HEK293 (cell line): ENCODE results near the gene TMPRSS5.
A peak's percentile ranks its signal among the peaks of the same experiment; 100 is the strongest.
"Not testable (repeated sequence)": the region's sequence is repeated elsewhere in the genome, so short reads cannot be mapped to it uniquely, and the experiment has no call there.

Source experiments
- CTCF ChIA-PET: fragments of 350-600 bp; formaldehyde crosslinking; extraction: SDS; loops from one replicate; lab custom pipeline; 2021; ENCODE audit warnings: antibody characterized with exemption; lab: Yijun Ruan, JAX
- POLR2A ChIA-PET: fragments of 300-600 bp; formaldehyde crosslinking; extraction: SDS; loops from one replicate; lab custom pipeline; 2020; ENCODE audit warnings: antibody characterized with exemption, inconsistent platforms; lab: Yijun Ruan, JAX
- H3K27ac ChIP-seq: fragments of 200-500 bp; sonication (Bioruptor generic); 2 replicates; pipeline ENCODE4 v1.5.1; 2014; ENCODE audit warnings: low read depth, low read length, control low read depth, inconsistent platforms; ENCODE audit errors: extremely low read depth
- H3K36me3 ChIP-seq, 2 experiments: fragments of 200-500 bp in 1 of 2; sonication (Bioruptor generic) in 1 of 2; 1 replicate in 1 of 2; 2 replicates in 1 of 2; pipeline ENCODE4 v1.5.1; 2014 to 2017; ENCODE audit warnings: inconsistent platforms in 2 of 2, low read length in 2 of 2; ENCODE audit not compliant: control insufficient read depth in 2 of 2, insufficient read depth in 1 of 2
- H3K4me1 ChIP-seq: fragments of 200-500 bp; sonication (Bioruptor generic); 2 replicates; pipeline ENCODE4 v1.5.1; 2014; ENCODE audit warnings: mild to moderate bottlenecking, low read length, inconsistent platforms; ENCODE audit not compliant: control insufficient read depth, insufficient read depth
- H3K4me3 ChIP-seq: 2 replicates; pipeline ENCODE4 v1.5.1; 2011; ENCODE audit warnings: low read depth, mild to moderate bottlenecking, control low read depth, low read length, moderate library complexity
- H3K9me3 ChIP-seq: fragments of 200-500 bp; sonication (Bioruptor generic); 2 replicates; pipeline ENCODE4 v1.5.1; 2014; ENCODE audit warnings: low read depth, low read length, inconsistent platforms; ENCODE audit not compliant: control insufficient read depth, insufficient read depth
- BCL6B ChIP-seq: fragments of 450-650 bp; formaldehyde crosslinking; IDR thresholded peaks from 2 replicates; pipeline ENCODE4 v1.5.1; 2017; ENCODE audit warnings: missing biosample characterization, missing genetic modification characterization
- HOXC10 ChIP-seq: sonication (generic); formaldehyde crosslinking; IDR thresholded peaks from 2 replicates; pipeline ENCODE4 v1.8.1; 2023; ENCODE audit warnings: mild to moderate bottlenecking, missing genetic modification reagents
- SCRT1 ChIP-seq: fragments of 450-650 bp; formaldehyde crosslinking; IDR thresholded peaks from 2 replicates; pipeline ENCODE4 v1.5.1; 2016; ENCODE audit warnings: missing biosample characterization, missing genetic modification characterization, borderline replicate concordance
- SCRT2 ChIP-seq: fragments of 450-650 bp; formaldehyde crosslinking; IDR thresholded peaks from 2 replicates; pipeline ENCODE4 v1.5.1; 2016; ENCODE audit warnings: missing biosample characterization, missing genetic modification characterization
- SP7 ChIP-seq: fragments of 450-650 bp; formaldehyde crosslinking; IDR thresholded peaks from 2 replicates; pipeline ENCODE4 v1.5.1; 2016; ENCODE audit warnings: missing biosample characterization, missing genetic modification characterization
- ZFHX2 ChIP-seq: fragments of 450-650 bp; formaldehyde crosslinking; conservative IDR thresholded peaks from 2 replicates; pipeline ENCODE4 v1.5.1; 2016; ENCODE audit warnings: missing biosample characterization, missing genetic modification characterization
- ZFP3 ChIP-seq: fragments of 450-650 bp; formaldehyde crosslinking; IDR thresholded peaks from 2 replicates; pipeline ENCODE4 v1.5.1; 2016; ENCODE audit warnings: low read depth, missing biosample characterization, missing genetic modification characterization
- ZNF112 ChIP-seq: fragments of 450-650 bp; formaldehyde crosslinking; IDR thresholded peaks from 2 replicates; pipeline ENCODE4 v1.5.0; 2017; ENCODE audit warnings: missing biosample characterization, missing genetic modification characterization
- ZNF148 ChIP-seq: fragments of 450-650 bp; formaldehyde crosslinking; IDR thresholded peaks from 2 replicates; pipeline ENCODE4 v1.5.0; 2017; ENCODE audit warnings: missing biosample characterization, missing genetic modification characterization, borderline replicate concordance
- ZNF311 ChIP-seq: fragments of 450-650 bp; formaldehyde crosslinking; IDR thresholded peaks from 2 replicates; pipeline ENCODE4 v1.5.1; 2017; ENCODE audit warnings: missing biosample characterization, missing genetic modification characterization, borderline replicate concordance
- ZNF768 ChIP-seq: fragments of 450-650 bp; formaldehyde crosslinking; IDR thresholded peaks from 2 replicates; pipeline ENCODE4 v1.5.1; 2018; ENCODE audit warnings: missing biosample characterization, mild to moderate bottlenecking, missing genetic modification characterization
- TF ChIP-seq, protein P1 (sequence below): fragments of 450-650 bp; formaldehyde crosslinking; IDR thresholded peaks from 2 replicates; pipeline ENCODE4 v1.5.1; 2016; ENCODE audit warnings: missing biosample characterization, missing genetic modification characterization, borderline replicate concordance
- TF ChIP-seq, protein P2 (sequence below): fragments of 450-650 bp; formaldehyde crosslinking; IDR thresholded peaks from 2 replicates; pipeline ENCODE4 v1.5.1; 2016; ENCODE audit warnings: missing biosample characterization, missing genetic modification characterization
- TF ChIP-seq, protein P3 (sequence below): fragments of 450-650 bp; formaldehyde crosslinking; IDR thresholded peaks from 2 replicates; pipeline ENCODE4 v1.5.1; 2016; ENCODE audit warnings: missing biosample characterization, missing genetic modification characterization, low read depth

The TMPRSS5 gene

DNA sequence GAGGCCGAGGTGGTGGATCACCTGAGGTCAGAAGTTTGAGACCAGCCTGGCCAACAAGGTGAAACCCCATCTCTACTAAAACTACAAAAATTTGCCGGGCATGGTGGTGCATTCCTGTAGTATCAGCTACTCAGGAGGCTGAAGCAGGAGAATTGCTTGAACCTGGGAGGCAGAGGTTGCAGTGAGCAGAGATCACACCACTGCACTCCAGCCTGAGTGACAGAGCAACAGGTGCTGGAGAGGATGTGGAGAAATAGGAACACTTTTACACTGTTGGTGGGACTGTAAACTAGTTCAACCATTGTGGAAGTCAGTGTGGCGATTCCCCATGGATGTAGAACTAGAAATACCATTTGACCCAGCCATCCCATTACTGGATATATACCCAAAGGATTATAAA lies 34.2 kb downstream of the TMPRSS5 start:
- H3K27ac ChIP-seq, POLR2A ChIA-PET, H3K9me3 ChIP-seq, H3K4me3 ChIP-seq, H3K4me1 ChIP-seq, CTCF ChIA-PET, H3K36me3 ChIP-seq: not testable (repeated sequence)
- TF ChIP-seq SCRT2 (tag by site-specific recombination) (peak; percentile 91), SCRT1 (peak; percentile 75; the same call in 1 of the 2 replicates)

DNA sequence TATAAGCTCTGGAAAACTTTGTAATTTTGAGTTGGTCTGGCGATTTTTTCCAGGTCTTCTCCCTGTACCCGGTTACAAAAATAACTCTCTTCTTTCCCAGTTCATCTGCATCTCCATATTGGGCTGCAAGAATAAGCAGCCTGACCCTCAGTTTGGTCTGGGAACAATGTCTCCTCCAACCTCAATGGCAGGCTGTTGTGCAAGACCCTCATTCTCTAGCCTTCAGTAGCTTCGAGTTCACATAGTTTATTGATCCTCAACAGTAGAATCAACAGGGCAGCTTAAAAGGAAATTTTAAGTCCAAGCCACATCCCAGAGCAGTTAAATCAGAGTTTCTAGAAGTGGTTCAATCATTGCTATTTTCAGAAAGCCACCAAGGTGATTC lies 35.3 kb downstream of the TMPRSS5 start:
- Histone ChIP-seq H3K9me3 (no peaks in the 10 kb centered on the region), H3K36me3 (no peaks in the 10 kb centered on the region), H3K4me3 (no peak overlapping the region), H3K27ac (no peak overlapping the region), H3K4me1 (no peaks in the 10 kb centered on the region; the same call in 1 of the 2 replicates)
- ChIA-PET CTCF (no interaction called here), POLR2A (no interaction called here)
- TF ChIP-seq ZNF311 (tag by site-specific recombination) (no peak), ZNF112 (no peak), ZFP3 (tag by site-specific recombination) (no peak), SP7 (no peak), HOXC10 (no peak), ZFHX2 (tag by site-specific recombination) (no peak)
- TF ChIP-seq, protein P1, sequence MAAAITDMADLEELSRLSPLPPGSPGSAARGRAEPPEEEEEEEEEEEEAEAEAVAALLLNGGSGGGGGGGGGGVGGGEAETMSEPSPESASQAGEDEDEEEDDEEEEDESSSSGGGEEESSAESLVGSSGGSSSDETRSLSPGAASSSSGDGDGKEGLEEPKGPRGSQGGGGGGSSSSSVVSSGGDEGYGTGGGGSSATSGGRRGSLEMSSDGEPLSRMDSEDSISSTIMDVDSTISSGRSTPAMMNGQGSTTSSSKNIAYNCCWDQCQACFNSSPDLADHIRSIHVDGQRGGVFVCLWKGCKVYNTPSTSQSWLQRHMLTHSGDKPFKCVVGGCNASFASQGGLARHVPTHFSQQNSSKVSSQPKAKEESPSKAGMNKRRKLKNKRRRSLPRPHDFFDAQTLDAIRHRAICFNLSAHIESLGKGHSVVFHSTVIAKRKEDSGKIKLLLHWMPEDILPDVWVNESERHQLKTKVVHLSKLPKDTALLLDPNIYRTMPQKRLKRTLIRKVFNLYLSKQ = no peak

DNA sequence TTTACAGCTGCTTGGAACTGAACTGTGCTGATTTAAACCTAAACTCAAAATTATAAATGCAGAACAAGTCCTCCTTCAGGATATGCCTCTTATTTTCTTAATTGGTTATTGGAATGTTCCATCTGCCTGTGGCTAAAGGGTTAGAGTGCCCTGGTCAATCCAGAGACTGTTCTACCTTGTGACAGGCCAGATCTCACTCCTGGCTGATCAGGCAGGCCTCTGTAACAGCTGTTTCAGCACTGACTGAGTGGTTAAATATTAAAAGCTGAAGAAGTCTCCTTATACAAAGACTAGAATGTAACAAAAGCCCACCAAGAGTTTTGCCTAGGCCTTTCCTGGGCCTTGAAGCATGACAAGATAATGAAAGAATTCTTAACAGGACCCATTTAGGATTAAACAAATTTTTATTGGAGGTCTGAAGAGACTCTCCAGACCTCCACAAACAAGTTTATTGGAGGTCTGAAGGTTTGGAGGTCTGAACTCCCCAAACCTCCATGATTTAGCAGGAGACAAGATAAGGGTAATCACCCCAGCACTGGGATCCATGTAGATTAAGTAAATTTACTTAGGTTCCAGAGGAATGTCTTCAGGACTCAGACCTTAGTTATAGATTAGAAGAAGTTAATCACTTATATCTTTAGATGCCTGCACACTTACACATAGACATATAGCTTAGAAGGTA lies 35.8 kb downstream of the TMPRSS5 start:
- Histone ChIP-seq H3K36me3 (no peaks in the 10 kb centered on the region), H3K9me3 (no peaks in the 10 kb centered on the region), H3K27ac (no peak overlapping the region), H3K4me3 (no peak overlapping the region), H3K4me1 (no peaks in the 10 kb centered on the region; the same call in 1 of the 2 replicates)
- ChIA-PET CTCF (no interaction called here), POLR2A (no interaction called here)
- TF ChIP-seq, protein P2, sequence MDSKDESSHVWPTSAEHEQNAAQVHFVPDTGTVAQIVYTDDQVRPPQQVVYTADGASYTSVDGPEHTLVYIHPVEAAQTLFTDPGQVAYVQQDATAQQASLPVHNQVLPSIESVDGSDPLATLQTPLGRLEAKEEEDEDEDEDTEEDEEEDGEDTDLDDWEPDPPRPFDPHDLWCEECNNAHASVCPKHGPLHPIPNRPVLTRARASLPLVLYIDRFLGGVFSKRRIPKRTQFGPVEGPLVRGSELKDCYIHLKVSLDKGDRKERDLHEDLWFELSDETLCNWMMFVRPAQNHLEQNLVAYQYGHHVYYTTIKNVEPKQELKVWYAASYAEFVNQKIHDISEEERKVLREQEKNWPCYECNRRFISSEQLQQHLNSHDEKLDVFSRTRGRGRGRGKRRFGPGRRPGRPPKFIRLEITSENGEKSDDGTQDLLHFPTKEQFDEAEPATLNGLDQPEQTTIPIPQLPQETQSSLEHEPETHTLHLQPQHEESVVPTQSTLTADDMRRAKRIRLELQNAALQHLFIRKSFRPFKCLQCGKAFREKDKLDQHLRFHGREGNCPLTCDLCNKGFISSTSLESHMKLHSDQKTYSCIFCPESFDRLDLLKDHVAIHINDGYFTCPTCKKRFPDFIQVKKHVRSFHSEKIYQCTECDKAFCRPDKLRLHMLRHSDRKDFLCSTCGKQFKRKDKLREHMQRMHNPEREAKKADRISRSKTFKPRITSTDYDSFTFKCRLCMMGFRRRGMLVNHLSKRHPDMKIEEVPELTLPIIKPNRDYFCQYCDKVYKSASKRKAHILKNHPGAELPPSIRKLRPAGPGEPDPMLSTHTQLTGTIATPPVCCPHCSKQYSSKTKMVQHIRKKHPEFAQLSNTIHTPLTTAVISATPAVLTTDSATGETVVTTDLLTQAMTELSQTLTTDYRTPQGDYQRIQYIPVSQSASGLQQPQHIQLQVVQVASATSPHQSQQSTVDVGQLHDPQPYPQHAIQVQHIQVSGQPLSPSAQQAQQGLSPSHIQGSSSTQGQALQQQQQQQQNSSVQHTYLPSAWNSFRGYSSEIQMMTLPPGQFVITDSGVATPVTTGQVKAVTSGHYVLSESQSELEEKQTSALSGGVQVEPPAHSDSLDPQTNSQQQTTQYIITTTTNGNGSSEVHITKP (tag by site-specific recombination) = peak; percentile 22; the same call in 1 of the 2 replicates
- no peak for TF ChIP-seq SCRT2 (tag by site-specific recombination)

DNA sequence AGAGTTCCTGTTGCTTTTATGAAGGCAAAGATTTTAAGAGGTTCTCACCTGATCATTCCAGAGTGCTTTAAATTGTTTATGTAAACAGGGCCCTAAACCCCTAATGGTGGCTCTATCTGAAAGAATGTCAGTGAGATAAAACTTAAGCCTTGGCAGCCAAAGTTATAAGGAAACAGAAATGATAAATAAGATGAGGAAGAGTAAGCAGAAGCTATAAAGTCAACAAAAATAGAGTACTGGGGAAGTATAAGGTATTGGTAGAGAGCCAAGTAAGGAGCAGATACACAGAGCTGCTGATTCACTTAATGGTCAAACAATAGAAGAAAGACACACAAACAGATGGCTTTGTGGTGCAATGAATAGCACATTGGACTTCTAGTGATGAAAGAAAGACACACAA lies 37.9 kb downstream of the TMPRSS5 start:
- Histone ChIP-seq H3K4me3 (no peak overlapping the region), H3K36me3 (no peaks in the 10 kb centered on the region), H3K9me3 (no peaks in the 10 kb centered on the region), H3K27ac (no peak overlapping the region), H3K4me1 (no peaks in the 10 kb centered on the region; the same call in 1 of the 2 replicates)
- ChIA-PET POLR2A (no interaction called here), CTCF (interaction anchor here (0.6 kb wide), 1 partner anchor 47 kb away, joined by 3 read pairs; no protein-coding TSS in a partner anchor)
- TF ChIP-seq, protein P3, sequence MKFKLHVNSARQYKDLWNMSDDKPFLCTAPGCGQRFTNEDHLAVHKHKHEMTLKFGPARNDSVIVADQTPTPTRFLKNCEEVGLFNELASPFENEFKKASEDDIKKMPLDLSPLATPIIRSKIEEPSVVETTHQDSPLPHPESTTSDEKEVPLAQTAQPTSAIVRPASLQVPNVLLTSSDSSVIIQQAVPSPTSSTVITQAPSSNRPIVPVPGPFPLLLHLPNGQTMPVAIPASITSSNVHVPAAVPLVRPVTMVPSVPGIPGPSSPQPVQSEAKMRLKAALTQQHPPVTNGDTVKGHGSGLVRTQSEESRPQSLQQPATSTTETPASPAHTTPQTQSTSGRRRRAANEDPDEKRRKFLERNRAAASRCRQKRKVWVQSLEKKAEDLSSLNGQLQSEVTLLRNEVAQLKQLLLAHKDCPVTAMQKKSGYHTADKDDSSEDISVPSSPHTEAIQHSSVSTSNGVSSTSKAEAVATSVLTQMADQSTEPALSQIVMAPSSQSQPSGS (tag by site-specific recombination) = no peak
- TF ChIP-seq ZNF768 (tag by site-specific recombination) (no peak), ZNF148 (tag by site-specific recombination) (0 out of 2 replicates have a peak, but pooled peaks have one; percentile 34), BCL6B (tag by site-specific recombination) (0 out of 2 replicates have a peak, but pooled peaks have one; percentile 27), ZNF311 (tag by site-specific recombination) (no peak)
